Glutamatergic neuron (in vitro differentiated cells): ENCODE measurements around the gene NCAM1. TPM values are rescaled to one million over a fixed set of nuclear protein-coding genes. Genes with fewer than 3 reads are reported as not detected.

Experiments
- DNase-seq: peaks from one replicate; pipeline ENCODE4 v3.0.0; 2022
- H3K27ac Mint-ChIP-seq: one replicate; pipeline ENCODE4 v1.8.0; 2020; ENCODE audit warnings: mild to moderate bottlenecking, mixed read lengths, inconsistent platforms; ENCODE audit not compliant: unreplicated experiment
- H3K27me3 Mint-ChIP-seq: one replicate; pipeline ENCODE4 v1.8.0; 2020; ENCODE audit warnings: mild to moderate bottlenecking, moderate library complexity, mixed read lengths, inconsistent platforms; ENCODE audit not compliant: unreplicated experiment
- H3K36me3 Mint-ChIP-seq: one replicate; pipeline ENCODE4 v1.8.0; 2020; ENCODE audit warnings: mild to moderate bottlenecking, mixed read lengths, inconsistent platforms; ENCODE audit not compliant: unreplicated experiment
- H3K4me1 Mint-ChIP-seq: one replicate; pipeline ENCODE4 v1.8.0; 2020; ENCODE audit warnings: mild to moderate bottlenecking, low read depth, mixed read lengths, inconsistent platforms; ENCODE audit not compliant: unreplicated experiment
- H3K4me3 Mint-ChIP-seq: one replicate; pipeline ENCODE4 v1.8.0; 2020; ENCODE audit warnings: mild to moderate bottlenecking, mixed read lengths, inconsistent platforms; ENCODE audit not compliant: unreplicated experiment
- H3K9me3 Mint-ChIP-seq: one replicate; pipeline ENCODE4 v1.8.0; 2020; ENCODE audit warnings: mild to moderate bottlenecking, moderate library complexity, mixed read lengths, inconsistent platforms; ENCODE audit not compliant: unreplicated experiment
- CTCF ChIP-seq: fragments of 200-600 bp; sonication (generic); IDR thresholded peaks from one replicate; pipeline ENCODE4 v1.5.0; 2021; ENCODE audit not compliant: partially characterized antibody, unreplicated experiment
- total RNA-seq: library from RNA; stranded (reverse); fragmentation: NEBNext Ultra II Directional; extraction: Animal tissue kit (Norgen Biotek cat#: 25700); gene quantifications from one replicate; pipeline ENCODE4 v1.2.1, GENCODE V29; 2021; ENCODE audit not compliant: unreplicated experiment

NCAM1 gene
- total RNA-seq, 1 donor from 2014 or later: 819 TPM

GRCh38 chr11:112999520-112999919 lies 38.3 kb downstream of the NCAM1 start:
- H3K4me1 Mint-ChIP-seq: peaks cover 64% of the 10 kb centered on the region
- H3K9me3 Mint-ChIP-seq: peaks cover 5% of the 10 kb centered on the region
- no peak overlapping the region for H3K4me3 Mint-ChIP-seq
- peaks cover 1% of the 10 kb centered on the region for H3K36me3 Mint-ChIP-seq
- no peak for TF ChIP-seq CTCF
- DNase-seq: peak; percentile 22
- peak overlapping the region; percentile 20 for H3K27ac Mint-ChIP-seq
- H3K27me3 Mint-ChIP-seq: no peaks in the 10 kb centered on the region

- Mint-ChIP-seq H3K4me3 (no peak overlapping the region), H3K4me1 (peaks cover 64% of the 10 kb centered on the region), H3K27ac (no peak overlapping the region), H3K27me3 (peaks cover 2% of the 10 kb centered on the region), H3K9me3 (peaks cover 8% of the 10 kb centered on the region), H3K36me3 (peaks cover 8% of the 10 kb centered on the region)
- no peak for TF ChIP-seq CTCF
- no peak for DNase-seq
Measured at GRCh38 chr11:113001709-113002108, 40.5 kb downstream of the NCAM1 start.

GRCh38 chr11:113006896-113007445 lies 45.8 kb downstream of the NCAM1 start:
- Mint-ChIP-seq H3K9me3 (peaks cover 2% of the 10 kb centered on the region), H3K27me3 (peaks cover 4% of the 10 kb centered on the region), H3K4me1 (peaks cover 51% of the 10 kb centered on the region), H3K27ac (peak overlapping the region; percentile 77), H3K4me3 (peak overlapping the region; percentile 47), H3K36me3 (peaks cover 8% of the 10 kb centered on the region)
- DNase-seq: no peak
- no peak for TF ChIP-seq CTCF

GRCh38 chr11:113014262-113015097 lies 53.3 kb downstream of the NCAM1 start:
- DNase-seq: peak; percentile 79
- H3K4me3 Mint-ChIP-seq: peak overlapping the region; percentile 68
- H3K27me3 Mint-ChIP-seq: peaks cover 17% of the 10 kb centered on the region
- H3K9me3 Mint-ChIP-seq: peaks cover 18% of the 10 kb centered on the region
- peaks cover 65% of the 10 kb centered on the region for H3K4me1 Mint-ChIP-seq
- H3K27ac Mint-ChIP-seq: peak overlapping the region; percentile 99
- no peaks in the 10 kb centered on the region for H3K36me3 Mint-ChIP-seq
- TF ChIP-seq CTCF: no peak

- TF ChIP-seq CTCF: no peak
- H3K9me3 Mint-ChIP-seq: peaks cover 18% of the 10 kb centered on the region
- H3K4me3 Mint-ChIP-seq: peak overlapping the region; percentile 68
- H3K36me3 Mint-ChIP-seq: no peaks in the 10 kb centered on the region
- H3K27me3 Mint-ChIP-seq: peaks cover 18% of the 10 kb centered on the region
- H3K4me1 Mint-ChIP-seq: peaks cover 69% of the 10 kb centered on the region
- peak overlapping the region; percentile 99 for H3K27ac Mint-ChIP-seq
- no peak for DNase-seq
Measured at GRCh38 chr11:113015098-113015455, 53.9 kb downstream of the NCAM1 start.
